EL (cell line): Measurements from ENCODE around the gene MAP3K19.
"Not testable (repeated sequence)": the region's sequence is repeated elsewhere in the genome, so short reads cannot be mapped to it uniquely, and the experiment has no call there.

ENCODE experiments used
- DNase-seq: peaks from one replicate; pipeline ENCODE4 v3.0.0-alpha.2; 2016

Gene MAP3K19

GRCh38 chr2:134982603-134983002 lies 64.6 kb downstream of the MAP3K19 start:
- no peak for DNase-seq

- DNase-seq, result no peak
These were observed 66.6 kb downstream of the MAP3K19 start for GRCh38 chr2:134980639-134981038.

- no peak for DNase-seq
These were observed 68.0 kb downstream of the MAP3K19 start for GRCh38 chr2:134979221-134979620.

- DNase-seq, result not testable (repeated sequence)
These were observed 70.1 kb downstream of the MAP3K19 start for GRCh38 chr2:134977104-134977503.

DNA sequence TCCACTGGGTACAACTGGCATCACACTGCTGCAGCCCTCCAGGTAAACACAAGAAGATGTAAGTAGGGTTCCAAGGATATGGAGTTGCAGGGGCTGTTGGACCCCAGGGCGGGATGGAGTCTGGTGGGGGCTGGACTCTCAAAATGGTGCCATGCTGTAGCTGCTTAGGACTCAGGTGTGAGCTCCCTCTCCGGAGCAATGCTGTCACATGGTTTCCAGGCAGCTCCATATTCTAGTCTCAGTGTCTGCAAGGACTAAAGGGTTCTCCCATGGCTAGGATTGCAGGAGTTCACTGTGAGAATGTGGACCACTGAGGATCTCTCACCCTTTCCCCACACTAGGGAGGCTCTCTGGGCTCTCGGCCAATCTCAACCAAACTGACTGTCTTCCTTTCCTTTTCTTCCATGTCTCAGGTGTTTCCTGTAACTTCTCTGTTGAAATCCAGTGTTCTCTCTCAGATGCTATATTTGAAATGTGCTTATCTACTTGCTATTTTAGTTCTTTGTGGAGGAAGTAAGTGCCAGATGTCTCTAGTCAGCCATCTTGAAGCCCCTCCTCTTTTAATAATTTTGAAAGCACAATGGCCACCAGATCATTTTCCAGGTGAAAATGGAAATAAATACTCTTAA lies 71.1 kb downstream of the MAP3K19 start:
- no peak for DNase-seq

DNA sequence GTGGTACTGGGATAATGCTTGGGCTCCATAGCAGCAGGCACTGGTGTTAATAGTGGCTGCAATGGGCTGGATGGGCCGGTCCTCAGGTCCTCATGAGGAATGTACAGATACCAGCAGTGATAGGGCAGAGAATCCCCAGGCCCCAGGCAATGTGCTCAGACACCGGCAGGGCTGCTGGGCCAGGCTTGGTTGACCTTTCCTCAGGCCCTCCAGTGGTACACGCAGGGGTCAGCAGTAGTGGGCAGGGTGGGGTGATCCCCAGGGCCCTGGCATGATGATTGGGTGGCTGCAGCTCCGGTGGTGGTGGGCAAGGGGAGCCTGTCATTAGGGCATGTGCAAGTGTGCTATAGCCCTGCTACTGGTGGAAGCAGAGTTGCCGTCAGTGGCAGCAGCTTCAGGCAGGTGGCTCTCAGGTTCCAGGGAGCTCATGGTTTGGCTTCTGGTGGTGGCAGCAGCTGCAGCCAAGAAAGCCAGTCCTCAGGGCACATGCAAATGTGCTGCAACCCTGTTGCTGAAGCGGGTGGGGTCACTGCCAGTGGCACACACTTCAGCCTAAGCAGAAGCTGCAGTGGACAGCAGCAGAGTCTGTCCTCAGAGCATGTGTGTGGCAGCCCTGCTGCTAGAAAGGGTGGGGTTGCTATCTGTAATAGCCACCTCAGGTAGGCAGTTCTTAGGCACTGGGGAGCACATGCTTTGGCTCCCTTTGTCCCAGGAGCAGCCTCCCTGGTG lies 71.8 kb downstream of the MAP3K19 start:
- DNase-seq, result no peak

GRCh38 chr2:134973241-134974138 lies 73.8 kb downstream of the MAP3K19 start:
- no peak for DNase-seq

GRCh38 chr2:134967166-134967565 lies 80.1 kb downstream of the MAP3K19 start:
- not testable (repeated sequence) for DNase-seq

- no peak for DNase-seq
These were observed 89.8 kb downstream of the MAP3K19 start for GRCh38 chr2:134957477-134957876.

DNA sequence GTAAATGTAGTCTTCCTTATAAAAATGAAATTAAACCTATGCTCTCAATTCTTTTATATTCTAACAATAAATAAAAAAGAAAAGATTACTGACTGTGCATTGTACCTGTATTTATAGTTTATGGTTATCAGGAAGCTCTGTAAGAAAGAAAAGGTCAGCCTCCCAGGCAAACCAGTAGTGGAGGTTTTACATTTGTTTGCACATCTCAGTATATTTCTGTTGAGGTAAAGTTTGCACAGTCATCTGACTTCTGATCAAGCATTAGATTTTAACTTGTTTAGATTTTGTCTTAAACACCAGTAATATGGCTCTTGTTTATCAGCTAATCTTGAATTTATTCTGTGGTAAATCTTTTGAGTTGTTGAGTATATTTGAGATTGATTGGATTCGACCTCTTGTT lies 91.5 kb downstream of the MAP3K19 start:
- DNase-seq, result no peak

DNA sequence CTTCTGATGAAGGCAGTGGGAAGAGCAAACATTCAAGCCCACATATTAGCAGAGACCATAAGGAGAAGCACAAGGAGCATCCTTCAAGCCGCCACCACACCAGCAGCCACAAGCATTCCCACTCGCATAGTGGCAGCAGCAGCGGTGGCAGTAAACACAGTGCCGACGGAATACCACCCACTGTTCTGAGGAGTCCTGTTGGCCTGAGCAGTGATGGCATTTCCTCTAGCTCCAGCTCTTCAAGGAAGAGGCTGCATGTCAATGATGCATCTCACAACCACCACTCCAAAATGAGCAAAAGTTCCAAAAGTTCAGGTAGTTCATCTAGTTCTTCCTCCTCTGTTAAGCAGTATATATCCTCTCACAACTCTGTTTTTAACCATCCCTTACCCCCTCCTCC lies 93.2 kb downstream of the MAP3K19 start:
- DNase-seq, result no peak

DNA sequence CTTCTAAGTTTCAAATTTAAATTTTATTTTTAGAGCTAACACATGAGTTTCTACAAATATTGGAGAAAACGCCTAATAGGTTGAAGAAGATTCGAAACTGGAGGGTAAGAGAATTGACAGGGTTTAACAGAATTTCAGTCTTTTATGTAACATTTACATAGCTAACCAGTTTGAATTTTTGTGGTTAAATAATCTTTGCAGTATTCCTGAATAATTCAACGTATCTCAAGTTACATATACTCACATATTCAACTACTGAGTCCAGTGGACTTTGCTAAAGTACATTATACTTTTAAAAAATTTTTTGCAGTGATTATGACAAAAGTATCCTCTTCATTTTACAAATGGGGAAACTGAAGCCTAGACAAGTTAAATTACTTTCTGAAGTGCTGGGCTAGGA lies 94.6 kb downstream of the MAP3K19 start:
- DNase-seq, result no peak

DNA sequence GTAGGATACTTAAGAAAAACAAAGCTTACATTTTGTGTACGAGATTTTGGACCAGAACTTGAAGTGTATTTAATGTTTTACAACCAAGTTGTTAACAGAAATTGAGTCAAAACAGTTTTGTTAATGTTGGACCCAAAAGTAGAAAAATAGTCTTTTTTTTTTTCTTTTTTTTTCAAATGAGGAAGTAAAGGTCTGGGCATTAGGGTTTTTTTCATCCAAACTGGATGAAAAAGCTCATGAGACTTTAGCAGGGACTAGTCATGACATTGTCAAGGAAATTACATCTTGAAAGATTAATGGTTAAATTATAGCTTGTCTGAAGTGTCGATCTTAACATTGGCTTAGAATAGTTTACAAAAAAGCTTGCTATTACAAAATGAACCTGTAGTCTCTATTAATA lies 96.4 kb downstream of the MAP3K19 start:
- DNase-seq, result no peak

GRCh38 chr2:134949981-134950708 lies 97.1 kb downstream of the MAP3K19 start:
- no peak for DNase-seq

- no peak for DNase-seq
These were observed 101.2 kb downstream of the MAP3K19 start for GRCh38 chr2:134946073-134946472.

GRCh38 chr2:134944975-134945374 lies 102.3 kb downstream of the MAP3K19 start:
- DNase-seq, result no peak

GRCh38 chr2:134943540-134943939 lies 103.7 kb downstream of the MAP3K19 start:
- no peak for DNase-seq

DNA sequence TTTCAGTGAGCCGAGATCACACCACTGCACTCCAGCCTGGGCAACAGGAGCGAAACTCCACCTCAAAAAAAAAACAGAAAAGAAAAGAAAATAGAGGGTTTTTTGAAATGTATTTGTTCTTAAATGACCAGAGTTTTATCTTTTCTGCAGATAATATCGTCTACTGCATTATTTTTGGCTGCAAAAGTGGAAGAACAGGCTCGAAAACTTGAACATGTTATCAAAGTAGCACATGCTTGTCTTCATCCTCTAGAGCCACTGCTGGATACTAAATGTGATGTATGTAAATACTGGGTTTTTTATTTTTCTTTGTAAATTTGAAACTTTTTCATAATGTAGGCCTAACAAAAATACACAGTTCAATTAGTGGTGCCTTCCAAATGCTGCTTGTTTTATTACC lies 110.6 kb downstream of the MAP3K19 start:
- DNase-seq, result no peak

GRCh38 chr2:134934641-134935040 lies 112.6 kb downstream of the MAP3K19 start:
- DNase-seq, result peak; percentile 39

GRCh38 chr2:134934150-134934549 lies 113.1 kb downstream of the MAP3K19 start:
- DNase-seq, result no peak

- no peak for DNase-seq
These were observed 113.5 kb downstream of the MAP3K19 start for GRCh38 chr2:134933732-134934131.

GRCh38 chr2:134932864-134933526 lies 114.3 kb downstream of the MAP3K19 start:
- DNase-seq, result no peak
